Suprapubic skin (tissue), 3 donors: ENCODE results near the gene LRP1B.

ENCODE experiments used
- CTCF ChIP-seq, 2 donors: fragments of 200-600 bp in 1 of 2; fragments of 450-650 bp in 1 of 2; sonication (generic) in 1 of 2; IDR thresholded peaks; one replicate each; pipeline ENCODE4 v1.5.1; 2016 to 2019; ENCODE audit warnings: antibody characterized with exemption in 2 of 2, mild to moderate bottlenecking in 1 of 2, moderate library complexity in 1 of 2
- EP300 ChIP-seq: sonication (generic); formaldehyde crosslinking; IDR thresholded peaks from one replicate; pipeline ENCODE4 v1.6.1; 2017; ENCODE audit warnings: antibody characterized with exemption
- POLR2A ChIP-seq, 2 donors: fragments of 450-650 bp; IDR thresholded peaks; one replicate each; pipeline ENCODE4 v1.6.1; 2017; ENCODE audit warnings: antibody characterized with exemption in 2 of 2, mild to moderate bottlenecking in 2 of 2, moderate library complexity in 2 of 2

GRCh38 chr2:141399270-141399669 lies 731.5 kb downstream of the LRP1B start:
- TF ChIP-seq CTCF (IDR thresholded peaks at IDR 0.05) (no peak), POLR2A (IDR thresholded peaks at IDR 0.05) (no peak), EP300 (no peak)
